CD1c-positive myeloid dendritic cell (primary cell): ENCODE measurements around the gene ZNF408.
A peak's percentile ranks its signal among the peaks of the same experiment; 100 is the strongest.
"Not testable (repeated sequence)": the region's sequence is repeated elsewhere in the genome, so short reads cannot be mapped to it uniquely, and the experiment has no call there.

Source experiments
- DNase-seq: peaks from one replicate; pipeline ENCODE4 v3.0.0-alpha.2; 2016; ENCODE audit errors: extremely low spot score

ZNF408 gene

GRCh38 chr11:46697723-46698122 is 3.1 kb upstream of the ZNF408 start:
- no peak for DNase-seq

GRCh38 chr11:46698597-46698996 is 2.2 kb upstream of the ZNF408 start:
- peak; percentile 34 for DNase-seq

GRCh38 chr11:46701078-46701654 is 335 bp downstream of the ZNF408 start:
- no peak for DNase-seq

- DNase-seq: no peak
Measured at GRCh38 chr11:46705070-46705688, 4.3 kb downstream of the ZNF408 start.

GRCh38 chr11:46706886-46707285 is 6.1 kb downstream of the ZNF408 start:
- no peak for DNase-seq

- DNase-seq: not testable (repeated sequence)
Measured at GRCh38 chr11:46709351-46709750, 8.5 kb downstream of the ZNF408 start.

GRCh38 chr11:46710821-46711269 is 10.0 kb downstream of the ZNF408 start:
- no peak for DNase-seq

- no peak for DNase-seq
Measured at GRCh38 chr11:46711303-46711702, 10.5 kb downstream of the ZNF408 start.

GRCh38 chr11:46712874-46713576 is 12.2 kb downstream of the ZNF408 start:
- no peak for DNase-seq

- not testable (repeated sequence) for DNase-seq
Measured at GRCh38 chr11:46717825-46718154, 17.0 kb downstream of the ZNF408 start.

GRCh38 chr11:46718155-46719019 is 17.6 kb downstream of the ZNF408 start:
- DNase-seq: no peak

GRCh38 chr11:46719048-46719542 is 18.3 kb downstream of the ZNF408 start, which contains the start of gene F2:
TSS of gene F2 (plus strand) at chr11:46719213. CDS start at chr11:46719236, 23 bp downstream.
- no peak for DNase-seq

GRCh38 chr11:46719543-46720218 is 18.9 kb downstream of the ZNF408 start:
- no peak for DNase-seq

GRCh38 chr11:46721286-46721685 is 20.5 kb downstream of the ZNF408 start:
- no peak for DNase-seq

GRCh38 chr11:46722566-46723358 is 21.9 kb downstream of the ZNF408 start:
- DNase-seq: no peak

GRCh38 chr11:46723359-46723680 is 22.5 kb downstream of the ZNF408 start:
- no peak for DNase-seq

- no peak for DNase-seq
Measured at GRCh38 chr11:46724088-46724487, 23.3 kb downstream of the ZNF408 start.

- no peak for DNase-seq
Measured at GRCh38 chr11:46725338-46726205, 24.7 kb downstream of the ZNF408 start.

- no peak for DNase-seq
Measured at GRCh38 chr11:46726206-46726862, 25.5 kb downstream of the ZNF408 start.
